Loucy (cell line): ENCODE data around the gene SGO2.

Experiments used
- EZH2phosphoT487 ChIP-seq: fragments of 200-600 bp; IDR thresholded peaks from 2 replicates; pipeline ENCODE4 v1.6.1; 2018; ENCODE audit warnings: antibody characterized with exemption, mild to moderate bottlenecking, moderate library complexity, borderline replicate concordance
- TF ChIP-seq, protein P1 (sequence below): fragments of 200-600 bp; sonication (generic); conservative IDR thresholded peaks from 2 replicates; pipeline ENCODE4 v1.5.1; 2014; ENCODE audit warnings: mild to moderate bottlenecking, antibody characterized with exemption, low read length

DNA sequence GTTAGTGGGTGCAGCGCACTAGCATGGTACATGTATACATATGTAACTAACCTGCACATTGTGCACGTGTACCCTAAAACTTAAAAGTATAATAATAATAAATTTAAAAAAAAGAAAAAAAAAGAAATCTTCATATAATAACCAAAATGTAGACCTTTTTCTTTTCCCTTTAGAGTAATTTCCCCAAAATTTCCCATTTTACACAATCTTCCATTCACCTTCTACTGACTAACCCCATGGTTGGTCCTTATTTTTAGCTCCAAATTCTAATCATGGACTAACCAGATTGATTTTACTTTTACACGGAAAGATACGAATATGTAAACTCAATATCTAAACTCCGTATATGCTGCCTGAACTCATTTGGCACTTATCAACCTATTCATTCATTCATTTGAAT lies 23.8 kb upstream of the SGO2 start:
- TF ChIP-seq, protein P1, sequence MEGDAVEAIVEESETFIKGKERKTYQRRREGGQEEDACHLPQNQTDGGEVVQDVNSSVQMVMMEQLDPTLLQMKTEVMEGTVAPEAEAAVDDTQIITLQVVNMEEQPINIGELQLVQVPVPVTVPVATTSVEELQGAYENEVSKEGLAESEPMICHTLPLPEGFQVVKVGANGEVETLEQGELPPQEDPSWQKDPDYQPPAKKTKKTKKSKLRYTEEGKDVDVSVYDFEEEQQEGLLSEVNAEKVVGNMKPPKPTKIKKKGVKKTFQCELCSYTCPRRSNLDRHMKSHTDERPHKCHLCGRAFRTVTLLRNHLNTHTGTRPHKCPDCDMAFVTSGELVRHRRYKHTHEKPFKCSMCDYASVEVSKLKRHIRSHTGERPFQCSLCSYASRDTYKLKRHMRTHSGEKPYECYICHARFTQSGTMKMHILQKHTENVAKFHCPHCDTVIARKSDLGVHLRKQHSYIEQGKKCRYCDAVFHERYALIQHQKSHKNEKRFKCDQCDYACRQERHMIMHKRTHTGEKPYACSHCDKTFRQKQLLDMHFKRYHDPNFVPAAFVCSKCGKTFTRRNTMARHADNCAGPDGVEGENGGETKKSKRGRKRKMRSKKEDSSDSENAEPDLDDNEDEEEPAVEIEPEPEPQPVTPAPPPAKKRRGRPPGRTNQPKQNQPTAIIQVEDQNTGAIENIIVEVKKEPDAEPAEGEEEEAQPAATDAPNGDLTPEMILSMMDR: no peak
- no peak for TF ChIP-seq EZH2phosphoT487
